Astrocyte (in vitro differentiated cells and primary cell): ENCODE results near the gene MAGI3. TPM values are rescaled to one million over a fixed set of nuclear protein-coding genes. Genes with fewer than 3 reads are reported as not detected.

Experiments used
- DNase-seq: peaks from one replicate; pipeline ENCODE4 v3.0.0-alpha.2; 2010; ENCODE audit warnings: low read depth
- FAIRE-seq: peaks from 2 replicates; lab custom pipeline; 2011; peaks lifted over from hg19 to GRCh38; lab: Jason Lieb, UNC
- H2AFZ ChIP-seq: 2 replicates; pipeline ENCODE4 v1.6.0; 2012; ENCODE audit warnings: low read depth, low read length, inconsistent platforms
- H3K27ac ChIP-seq: 2 replicates; pipeline ENCODE4 v1.5.1; 2011; ENCODE audit warnings: low read depth, low read length, inconsistent platforms
- H3K27me3 ChIP-seq: 2 replicates; pipeline ENCODE4 v1.6.0; 2011; ENCODE audit warnings: low read length, inconsistent platforms; ENCODE audit not compliant: insufficient read depth
- H3K36me3 ChIP-seq: 2 replicates; pipeline ENCODE4 v1.5.1; 2011; ENCODE audit warnings: low read length, inconsistent platforms; ENCODE audit not compliant: insufficient read depth
- H3K4me1 ChIP-seq: 2 replicates; pipeline ENCODE4 v1.5.1; 2011; ENCODE audit warnings: low read length, inconsistent platforms; ENCODE audit not compliant: insufficient read depth
- H3K4me2 ChIP-seq: 2 replicates; pipeline ENCODE4 v1.6.0; 2012; ENCODE audit warnings: low read length, inconsistent platforms
- H3K4me3 ChIP-seq: 2 replicates; pipeline ENCODE4 v1.5.1; 2011; ENCODE audit warnings: low read depth, mild to moderate bottlenecking, low read length, inconsistent platforms; ENCODE audit not compliant: insufficient read depth
- H3K79me2 ChIP-seq: 2 replicates; pipeline ENCODE4 v1.6.0; 2012; ENCODE audit warnings: mild to moderate bottlenecking, low read length, inconsistent platforms; ENCODE audit not compliant: insufficient read depth
- H3K9ac ChIP-seq: 2 replicates; pipeline ENCODE4 v1.6.0; 2012; ENCODE audit warnings: mild to moderate bottlenecking, low read length, inconsistent platforms
- H3K9me3 ChIP-seq: 2 replicates; pipeline ENCODE4 v1.5.1; 2012; ENCODE audit warnings: low read depth, mild to moderate bottlenecking, low read length, inconsistent platforms; ENCODE audit not compliant: insufficient read depth
- H4K20me1 ChIP-seq: 2 replicates; pipeline ENCODE4 v1.6.0; 2012; ENCODE audit warnings: low read length, inconsistent platforms; ENCODE audit not compliant: insufficient read depth
- H3K27ac Mint-ChIP-seq: one replicate; pipeline ENCODE4 v1.8.0; 2021; ENCODE audit warnings: mild to moderate bottlenecking, mixed read lengths; ENCODE audit not compliant: unreplicated experiment
- H3K27me3 Mint-ChIP-seq: one replicate; pipeline ENCODE4 v1.8.0; 2021; ENCODE audit warnings: low read depth, mixed read lengths; ENCODE audit not compliant: unreplicated experiment
- H3K36me3 Mint-ChIP-seq: one replicate; pipeline ENCODE4 v1.8.0; 2021; ENCODE audit warnings: low read depth, mixed read lengths; ENCODE audit not compliant: unreplicated experiment
- H3K4me1 Mint-ChIP-seq: one replicate; pipeline ENCODE4 v1.8.0; 2021; ENCODE audit warnings: low read depth, mixed read lengths; ENCODE audit not compliant: unreplicated experiment
- H3K4me3 Mint-ChIP-seq: one replicate; pipeline ENCODE4 v1.8.0; 2021; ENCODE audit warnings: mild to moderate bottlenecking, moderate library complexity, mixed read lengths; ENCODE audit not compliant: unreplicated experiment
- H3K9me3 Mint-ChIP-seq: one replicate; pipeline ENCODE4 v1.8.0; 2021; ENCODE audit warnings: mild to moderate bottlenecking, mixed read lengths; ENCODE audit not compliant: unreplicated experiment
- CTCF ChIP-seq: IDR thresholded peaks from 2 replicates; pipeline ENCODE4 v1.5.1; 2011; ENCODE audit warnings: low read depth, mild to moderate bottlenecking, inconsistent platforms, low read length, moderate library complexity; ENCODE audit not compliant: insufficient read depth
- EZH2 ChIP-seq: IDR thresholded peaks from 2 replicates; pipeline ENCODE4 v1.6.1; 2012; ENCODE audit warnings: mild to moderate bottlenecking, low read length, inconsistent platforms; ENCODE audit not compliant: insufficient read depth
- total RNA-seq: library from RNA; stranded (reverse); gene quantifications from 2 replicates; pipeline ENCODE4 v1.2.1, GENCODE V29; 2021

The MAGI3 gene
- total RNA-seq, 1 donor from 2014 or later: 16.5 TPM

GRCh38 chr1:113434081-113434873, 44.0 kb downstream of the MAGI3 start:
- Mint-ChIP-seq H3K36me3 (no peaks in the 10 kb centered on the region), H3K4me1 (peaks cover 5% of the 10 kb centered on the region), H3K27me3 (no peaks in the 10 kb centered on the region), H3K27ac (no peak overlapping the region), H3K4me3 (no peak overlapping the region), H3K9me3 (no peaks in the 10 kb centered on the region)
- TF ChIP-seq CTCF (no peak), EZH2 (no peak)
- H4K20me1 ChIP-seq: peaks cover 12% of the 10 kb centered on the region
- no peak overlapping the region for H3K27ac ChIP-seq
- H3K27me3 ChIP-seq: no peaks in the 10 kb centered on the region
- no peaks in the 10 kb centered on the region for H3K9me3 ChIP-seq
- H3K36me3 ChIP-seq: no peaks in the 10 kb centered on the region
- H3K9ac ChIP-seq: no peak overlapping the region
- H3K4me3 ChIP-seq: no peak overlapping the region
- peaks cover 10% of the 10 kb centered on the region for H3K79me2 ChIP-seq
- no peak overlapping the region for H3K4me2 ChIP-seq
- no peak for FAIRE-seq
- H2AFZ ChIP-seq: no peak overlapping the region
- DNase-seq: no peak
- H3K4me1 ChIP-seq: no peaks in the 10 kb centered on the region

GRCh38 chr1:113434874-113435175, 44.5 kb downstream of the MAGI3 start:
- H3K79me2 ChIP-seq: peaks cover 10% of the 10 kb centered on the region
- no peak overlapping the region for H3K4me2 ChIP-seq
- no peaks in the 10 kb centered on the region for H3K9me3 ChIP-seq
- Mint-ChIP-seq H3K4me3 (no peak overlapping the region), H3K4me1 (peaks cover 5% of the 10 kb centered on the region), H3K27ac (no peak overlapping the region), H3K9me3 (no peaks in the 10 kb centered on the region), H3K27me3 (no peaks in the 10 kb centered on the region), H3K36me3 (no peaks in the 10 kb centered on the region)
- no peak overlapping the region for H3K27ac ChIP-seq
- H3K4me1 ChIP-seq: no peaks in the 10 kb centered on the region
- no peak overlapping the region for H3K4me3 ChIP-seq
- peaks cover 12% of the 10 kb centered on the region for H4K20me1 ChIP-seq
- no peak for TF ChIP-seq CTCF
- TF ChIP-seq EZH2: no peak
- no peaks in the 10 kb centered on the region for H3K36me3 ChIP-seq
- no peak overlapping the region for H2AFZ ChIP-seq
- no peaks in the 10 kb centered on the region for H3K27me3 ChIP-seq
- DNase-seq (no peak), FAIRE-seq (no peak)
- no peak overlapping the region for H3K9ac ChIP-seq

GRCh38 chr1:113437554-113438341, 47.4 kb downstream of the MAGI3 start:
- Histone ChIP-seq H3K27me3 (no peaks in the 10 kb centered on the region), H3K9me3 (no peaks in the 10 kb centered on the region), H4K20me1 (peaks cover 15% of the 10 kb centered on the region), H3K4me1 (no peaks in the 10 kb centered on the region), H3K4me3 (no peak overlapping the region), H3K27ac (no peak overlapping the region), H2AFZ (no peak overlapping the region), H3K36me3 (no peaks in the 10 kb centered on the region), H3K4me2 (no peak overlapping the region), H3K9ac (no peak overlapping the region), H3K79me2 (peaks cover 6% of the 10 kb centered on the region)
- no peaks in the 10 kb centered on the region for H3K36me3 Mint-ChIP-seq
- no peaks in the 10 kb centered on the region for H3K27me3 Mint-ChIP-seq
- H3K4me3 Mint-ChIP-seq: no peak overlapping the region
- no peaks in the 10 kb centered on the region for H3K9me3 Mint-ChIP-seq
- no peak for TF ChIP-seq EZH2
- no peak for TF ChIP-seq CTCF
- peaks cover 7% of the 10 kb centered on the region for H3K4me1 Mint-ChIP-seq
- FAIRE-seq (no peak), DNase-seq (no peak)
- no peak overlapping the region for H3K27ac Mint-ChIP-seq
